K562 (cell line): ENCODE results near the gene SLC25A42.

Source experiments
- POLR2AphosphoS5 ChIP-seq: IDR thresholded peaks from 2 replicates; pipeline ENCODE4 v1.6.1; 2011; ENCODE audit warnings: mild to moderate bottlenecking, low read depth, low read length, moderate library complexity; ENCODE audit not compliant: control insufficient read depth, insufficient read depth
- ZNF232 ChIP-seq: sonication (generic); formaldehyde crosslinking; IDR thresholded peaks from 2 replicates; pipeline ENCODE4 v1.8.0; 2022; ENCODE audit warnings: mild to moderate bottlenecking, missing genetic modification reagents
- TF ChIP-seq, protein P1 (sequence below), 3 experiments: IDR thresholded peaks in 2 of 3; conservative IDR thresholded peaks in 1 of 3; 2 replicates each; pipeline ENCODE4 v1.5.1; 2011 to 2012; ENCODE audit warnings: low read length in 3 of 3, mild to moderate bottlenecking in 3 of 3, control low read depth in 2 of 3, improper control_type of control experiment in 1 of 3, inconsistent platforms in 1 of 3, low read depth in 1 of 3, mixed read lengths in 1 of 3, moderate library complexity in 1 of 3; ENCODE audit not compliant: insufficient read depth in 2 of 3
- TF ChIP-seq, protein P2 (sequence below): sonication (generic); formaldehyde crosslinking; IDR thresholded peaks from 2 replicates; pipeline ENCODE4 v1.8.1; 2023; ENCODE audit warnings: mild to moderate bottlenecking, missing genetic modification reagents

DNA sequence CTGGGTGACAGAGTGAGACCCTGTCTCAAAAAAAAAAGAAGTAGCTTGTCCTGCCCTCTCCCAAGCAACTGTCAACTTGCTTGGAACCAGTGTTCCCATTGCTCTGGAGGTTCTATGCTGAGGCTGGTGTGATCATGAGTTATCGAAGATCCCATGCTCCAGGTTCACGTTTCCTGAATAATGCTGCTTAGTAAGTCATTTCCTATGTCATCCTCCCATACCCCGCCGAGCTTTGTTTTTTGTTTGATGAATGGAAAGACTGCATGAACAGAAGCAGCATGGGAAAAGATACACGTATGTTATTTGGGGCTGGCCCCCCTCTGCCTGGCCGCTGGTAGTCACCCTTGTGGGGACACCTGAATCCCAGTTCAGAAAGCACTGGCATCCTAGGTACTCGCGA, 11.3 kb downstream of the SLC25A42 start:
- no peak for TF ChIP-seq ZNF232
- TF ChIP-seq POLR2AphosphoS5, result no peak
- TF ChIP-seq, protein P1, sequence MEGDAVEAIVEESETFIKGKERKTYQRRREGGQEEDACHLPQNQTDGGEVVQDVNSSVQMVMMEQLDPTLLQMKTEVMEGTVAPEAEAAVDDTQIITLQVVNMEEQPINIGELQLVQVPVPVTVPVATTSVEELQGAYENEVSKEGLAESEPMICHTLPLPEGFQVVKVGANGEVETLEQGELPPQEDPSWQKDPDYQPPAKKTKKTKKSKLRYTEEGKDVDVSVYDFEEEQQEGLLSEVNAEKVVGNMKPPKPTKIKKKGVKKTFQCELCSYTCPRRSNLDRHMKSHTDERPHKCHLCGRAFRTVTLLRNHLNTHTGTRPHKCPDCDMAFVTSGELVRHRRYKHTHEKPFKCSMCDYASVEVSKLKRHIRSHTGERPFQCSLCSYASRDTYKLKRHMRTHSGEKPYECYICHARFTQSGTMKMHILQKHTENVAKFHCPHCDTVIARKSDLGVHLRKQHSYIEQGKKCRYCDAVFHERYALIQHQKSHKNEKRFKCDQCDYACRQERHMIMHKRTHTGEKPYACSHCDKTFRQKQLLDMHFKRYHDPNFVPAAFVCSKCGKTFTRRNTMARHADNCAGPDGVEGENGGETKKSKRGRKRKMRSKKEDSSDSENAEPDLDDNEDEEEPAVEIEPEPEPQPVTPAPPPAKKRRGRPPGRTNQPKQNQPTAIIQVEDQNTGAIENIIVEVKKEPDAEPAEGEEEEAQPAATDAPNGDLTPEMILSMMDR (IDR thresholded peaks at IDR 0.05 in 2 of 3, conservative IDR thresholded peaks at IDR 0.05 in 1 of 3; ENCODE audit: insufficient read depth in 2 of 3, low read depth in 1 of 3, low read length in 3 of 3), result no peak
- TF ChIP-seq, protein P2, sequence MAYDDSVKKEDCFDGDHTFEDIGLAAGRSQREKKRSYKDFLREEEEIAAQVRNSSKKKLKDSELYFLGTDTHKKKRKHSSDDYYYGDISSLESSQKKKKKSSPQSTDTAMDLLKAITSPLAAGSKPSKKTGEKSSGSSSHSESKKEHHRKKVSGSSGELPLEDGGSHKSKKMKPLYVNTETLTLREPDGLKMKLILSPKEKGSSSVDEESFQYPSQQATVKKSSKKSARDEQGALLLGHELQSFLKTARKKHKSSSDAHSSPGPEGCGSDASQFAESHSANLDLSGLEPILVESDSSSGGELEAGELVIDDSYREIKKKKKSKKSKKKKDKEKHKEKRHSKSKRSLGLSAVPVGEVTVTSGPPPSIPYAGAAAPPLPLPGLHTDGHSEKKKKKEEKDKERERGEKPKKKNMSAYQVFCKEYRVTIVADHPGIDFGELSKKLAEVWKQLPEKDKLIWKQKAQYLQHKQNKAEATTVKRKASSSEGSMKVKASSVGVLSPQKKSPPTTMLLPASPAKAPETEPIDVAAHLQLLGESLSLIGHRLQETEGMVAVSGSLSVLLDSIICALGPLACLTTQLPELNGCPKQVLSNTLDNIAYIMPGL, result no peak
